Measurements from ENCODE around the gene CCDC83. TPM values are rescaled to one million over a fixed set of nuclear protein-coding genes. Genes with fewer than 3 reads are reported as not detected.

The CCDC83 gene
- total RNA-seq, 2 experiments from 2014 or later = not detected

- no peak for ATAC-seq
- H3K27me3 Mint-ChIP-seq = peaks cover 4% of the 10 kb centered on the region
- H3K36me3 Mint-ChIP-seq (ENCODE audit: low read depth) = no peaks in the 10 kb centered on the region
- no peak for TF ChIP-seq CTCF (IDR thresholded peaks at IDR 0.05)
- ChIA-PET POLR2A (no interaction called here), CTCF (no interaction called here)
- no peaks in the 10 kb centered on the region for H3K4me1 Mint-ChIP-seq (ENCODE audit: low read depth)
- DNase-seq = no peak
- H3K27ac Mint-ChIP-seq = no peak overlapping the region
- no peak overlapping the region for H3K4me3 Mint-ChIP-seq
- no peaks in the 10 kb centered on the region for H3K9me3 Mint-ChIP-seq
- intact Hi-C loops (cut with micrococcal nuclease) = no loop called here
Measured at GRCh38 chr11:85912414-85912813, 57.2 kb downstream of the CCDC83 start.

- intact Hi-C loops (cut with micrococcal nuclease) = no loop called here
- DNase-seq (no peak), ATAC-seq (no peak)
- Mint-ChIP-seq H3K4me3 (no peak overlapping the region), H3K27me3 (peaks cover 4% of the 10 kb centered on the region), H3K27ac (no peak overlapping the region), H3K9me3 (no peaks in the 10 kb centered on the region), H3K36me3 (ENCODE audit: low read depth) (no peaks in the 10 kb centered on the region), H3K4me1 (ENCODE audit: low read depth) (no peaks in the 10 kb centered on the region)
- CTCF ChIA-PET = no interaction called here
- TF ChIP-seq CTCF (IDR thresholded peaks at IDR 0.05) = no peak
- POLR2A ChIA-PET = no interaction called here
Measured at GRCh38 chr11:85913513-85913912, 58.3 kb downstream of the CCDC83 start.

GRCh38 chr11:85914425-85914824, 59.2 kb downstream of the CCDC83 start:
- no peaks in the 10 kb centered on the region for H3K36me3 Mint-ChIP-seq (ENCODE audit: low read depth)
- ChIA-PET POLR2A (no interaction called here), CTCF (no interaction called here)
- DNase-seq (no peak), ATAC-seq (no peak)
- H3K27ac Mint-ChIP-seq = no peak overlapping the region
- H3K4me3 Mint-ChIP-seq = no peak overlapping the region
- peaks cover 4% of the 10 kb centered on the region for H3K27me3 Mint-ChIP-seq
- H3K4me1 Mint-ChIP-seq (ENCODE audit: low read depth) = no peaks in the 10 kb centered on the region
- H3K9me3 Mint-ChIP-seq = no peaks in the 10 kb centered on the region
- no peak for TF ChIP-seq CTCF (IDR thresholded peaks at IDR 0.05)
- intact Hi-C loops (cut with micrococcal nuclease) = no loop called here

GRCh38 chr11:85918910-85919794, 64.0 kb downstream of the CCDC83 start:
- TF ChIP-seq CTCF (IDR thresholded peaks at IDR 0.05) = no peak
- ChIA-PET POLR2A (no interaction called here), CTCF (interaction anchor here (2.4 kb wide), 1 partner anchor 64 kb away, joined by 8 read pairs; the partner anchor contains the start of gene CCDC83)
- no peak for ATAC-seq
- Mint-ChIP-seq H3K4me1 (ENCODE audit: low read depth) (peaks cover 8% of the 10 kb centered on the region), H3K27me3 (peaks cover 8% of the 10 kb centered on the region), H3K27ac (no peak overlapping the region), H3K4me3 (no peak overlapping the region), H3K9me3 (peaks cover 4% of the 10 kb centered on the region), H3K36me3 (ENCODE audit: low read depth) (no peaks in the 10 kb centered on the region)
- no peak for DNase-seq
- intact Hi-C loops (cut with micrococcal nuclease) = no loop called here

GRCh38 chr11:85922367-85922766, 67.2 kb downstream of the CCDC83 start:
- ATAC-seq = peak; percentile 65
- Mint-ChIP-seq H3K4me3 (no peak overlapping the region), H3K36me3 (ENCODE audit: low read depth) (no peaks in the 10 kb centered on the region), H3K9me3 (peaks cover 4% of the 10 kb centered on the region), H3K4me1 (ENCODE audit: low read depth) (peaks cover 8% of the 10 kb centered on the region), H3K27ac (no peak overlapping the region), H3K27me3 (peaks cover 14% of the 10 kb centered on the region)
- intact Hi-C loops (cut with micrococcal nuclease) = no loop called here
- CTCF ChIA-PET = no interaction called here
- TF ChIP-seq CTCF (IDR thresholded peaks at IDR 0.05) = no peak
- DNase-seq = peak; percentile 15
- POLR2A ChIA-PET = interaction anchor here (0.6 kb wide), 1 partner anchor 40 kb away, joined by 3 read pairs; no protein-coding TSS in a partner anchor

All from activated CD8-positive, alpha-beta T cell treated with anti-CD3 and anti-CD28 coated beads for 36 hours (primary cell).